Measurements from ENCODE around the gene CGREF1. TPM values are rescaled to one million over a fixed set of nuclear protein-coding genes. Genes with fewer than 3 reads are reported as not detected.

CGREF1 gene
- total RNA-seq, 4 donors from 2014 or later = 2.5 to 5.6 TPM; not detected in 2

DNA sequence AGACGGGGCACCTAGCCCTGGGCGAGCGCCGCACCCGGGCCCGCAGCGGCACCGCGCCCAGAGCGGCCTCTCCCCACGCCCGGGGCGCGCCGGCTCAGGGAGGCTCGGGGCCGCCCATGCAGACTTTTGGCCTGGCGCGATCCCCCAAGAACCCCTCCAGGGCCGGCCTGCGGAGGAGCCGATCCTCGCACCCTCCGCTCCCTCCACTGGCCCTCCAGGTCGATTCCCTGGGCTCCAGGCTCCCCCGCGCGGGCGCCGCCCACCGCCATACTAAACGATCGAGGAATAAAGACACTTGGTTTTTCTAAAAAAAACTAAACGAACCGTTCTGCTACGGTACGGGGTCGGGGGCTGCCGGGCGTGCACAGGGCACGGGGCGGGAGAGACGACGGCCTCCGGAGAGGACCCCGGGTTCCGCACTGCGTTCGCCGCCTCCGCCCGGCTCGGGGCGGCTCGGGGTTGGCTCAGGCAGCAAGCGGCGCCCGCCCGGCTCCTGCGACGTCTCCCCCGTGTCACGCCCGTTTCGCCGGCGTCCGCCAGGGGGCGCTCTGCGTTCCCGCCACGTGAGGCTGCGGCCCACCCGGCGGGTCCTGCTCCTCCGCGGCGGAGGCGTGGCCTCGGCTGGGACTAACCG lies 32.7 kb downstream of the CGREF1 start:
- H3K27ac ChIP-seq = peak overlapping the region; percentile 81 to 96 (median 90)
- H3K36me3 ChIP-seq = no peaks in the 10 kb centered on the region
- H3K4me3 ChIP-seq = peak overlapping the region; percentile 64 to 88 (median 66)
- peaks cover 3 to 48% (median 13%) of the 10 kb centered on the region in 4 donors for H3K4me1 ChIP-seq
- TF ChIP-seq POLR2A (IDR thresholded peaks at IDR 0.05) = peak; percentile 76 to 77
- TF ChIP-seq, protein P1, sequence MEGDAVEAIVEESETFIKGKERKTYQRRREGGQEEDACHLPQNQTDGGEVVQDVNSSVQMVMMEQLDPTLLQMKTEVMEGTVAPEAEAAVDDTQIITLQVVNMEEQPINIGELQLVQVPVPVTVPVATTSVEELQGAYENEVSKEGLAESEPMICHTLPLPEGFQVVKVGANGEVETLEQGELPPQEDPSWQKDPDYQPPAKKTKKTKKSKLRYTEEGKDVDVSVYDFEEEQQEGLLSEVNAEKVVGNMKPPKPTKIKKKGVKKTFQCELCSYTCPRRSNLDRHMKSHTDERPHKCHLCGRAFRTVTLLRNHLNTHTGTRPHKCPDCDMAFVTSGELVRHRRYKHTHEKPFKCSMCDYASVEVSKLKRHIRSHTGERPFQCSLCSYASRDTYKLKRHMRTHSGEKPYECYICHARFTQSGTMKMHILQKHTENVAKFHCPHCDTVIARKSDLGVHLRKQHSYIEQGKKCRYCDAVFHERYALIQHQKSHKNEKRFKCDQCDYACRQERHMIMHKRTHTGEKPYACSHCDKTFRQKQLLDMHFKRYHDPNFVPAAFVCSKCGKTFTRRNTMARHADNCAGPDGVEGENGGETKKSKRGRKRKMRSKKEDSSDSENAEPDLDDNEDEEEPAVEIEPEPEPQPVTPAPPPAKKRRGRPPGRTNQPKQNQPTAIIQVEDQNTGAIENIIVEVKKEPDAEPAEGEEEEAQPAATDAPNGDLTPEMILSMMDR (IDR thresholded peaks at IDR 0.05) = peak; percentile 94 to 99 (median 98)
- DNase-seq = peak; percentile 95 to 99 (median 98)
- H3K9me3 ChIP-seq = no peaks in the 10 kb centered on the region
- no peaks in the 10 kb centered on the region for H3K27me3 ChIP-seq

DNA sequence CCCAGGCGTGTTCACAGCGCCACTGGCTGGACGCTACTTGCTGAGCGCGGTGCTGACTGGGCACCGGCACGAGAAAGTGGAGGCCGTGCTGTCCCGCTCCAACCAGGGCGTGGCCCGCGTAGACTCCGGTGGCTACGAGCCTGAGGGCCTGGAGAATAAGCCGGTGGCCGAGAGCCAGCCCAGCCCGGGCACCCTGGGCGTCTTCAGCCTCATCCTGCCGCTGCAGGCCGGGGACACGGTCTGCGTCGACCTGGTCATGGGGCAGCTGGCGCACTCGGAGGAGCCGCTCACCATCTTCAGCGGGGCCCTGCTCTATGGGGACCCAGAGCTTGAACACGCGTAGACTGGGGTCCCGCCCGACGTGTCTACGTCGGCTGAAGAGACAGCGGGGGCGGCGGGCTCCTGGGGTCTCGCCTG lies 33.2 kb downstream of the CGREF1 start:
- no peaks in the 10 kb centered on the region for H3K27me3 ChIP-seq
- peak overlapping the region; percentile 81 to 96 (median 90) for H3K27ac ChIP-seq
- H3K9me3 ChIP-seq = no peaks in the 10 kb centered on the region
- peak overlapping the region; percentile 64 to 88 (median 66) for H3K4me3 ChIP-seq
- H3K36me3 ChIP-seq = no peaks in the 10 kb centered on the region
- peaks cover 3 to 54% (median 14%) of the 10 kb centered on the region in 4 donors for H3K4me1 ChIP-seq
- peak; percentile 60 to 90 (median 87) for DNase-seq
- peak; percentile 48 to 51 for TF ChIP-seq POLR2A (IDR thresholded peaks at IDR 0.05)
- TF ChIP-seq, protein P1 (IDR thresholded peaks at IDR 0.05) = peak in 4 of 6 experiments; percentile 32 to 68 (median 44)

DNA sequence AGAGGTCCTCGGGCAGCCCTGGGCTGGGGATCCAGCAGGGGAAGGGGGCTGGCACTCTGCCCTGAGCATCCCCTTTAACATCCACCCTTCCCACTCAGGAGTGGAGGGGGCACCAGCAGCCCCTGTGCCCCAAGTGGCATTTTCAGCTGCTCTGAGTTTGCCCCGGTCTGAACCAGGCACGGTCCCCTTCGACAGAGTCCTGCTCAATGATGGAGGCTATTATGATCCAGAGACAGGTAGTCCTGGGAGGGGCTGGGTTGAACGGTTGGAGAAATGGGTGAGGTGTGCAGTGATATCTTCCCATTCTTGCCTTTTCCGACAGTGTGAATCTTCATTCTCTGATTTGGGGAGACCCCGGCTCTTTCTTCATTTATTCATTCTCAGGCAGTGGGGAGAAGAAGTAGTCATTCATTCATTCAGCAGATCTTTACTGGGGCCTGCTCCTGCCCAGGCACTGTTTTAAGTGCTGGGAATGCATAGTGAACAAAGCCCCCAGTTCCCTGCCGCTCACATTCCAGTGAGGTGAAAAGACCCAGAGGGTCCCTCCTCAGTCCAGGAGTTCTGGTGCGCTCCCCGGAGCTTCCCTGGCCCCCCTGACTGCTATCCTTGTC lies 33.8 kb downstream of the CGREF1 start:
- Histone ChIP-seq H3K4me3 (peak overlapping the region; percentile 64 to 88 (median 66)), H3K36me3 (no peaks in the 10 kb centered on the region), H3K4me1 (peaks cover 3 to 58% (median 15%) of the 10 kb centered on the region in 4 donors), H3K9me3 (no peaks in the 10 kb centered on the region), H3K27me3 (no peaks in the 10 kb centered on the region), H3K27ac (peak overlapping the region; percentile 81 to 96 (median 90))
- no peak for DNase-seq
- no peak for TF ChIP-seq POLR2A (IDR thresholded peaks at IDR 0.05)
- TF ChIP-seq, protein P1 (IDR thresholded peaks at IDR 0.05) = no peak

DNA sequence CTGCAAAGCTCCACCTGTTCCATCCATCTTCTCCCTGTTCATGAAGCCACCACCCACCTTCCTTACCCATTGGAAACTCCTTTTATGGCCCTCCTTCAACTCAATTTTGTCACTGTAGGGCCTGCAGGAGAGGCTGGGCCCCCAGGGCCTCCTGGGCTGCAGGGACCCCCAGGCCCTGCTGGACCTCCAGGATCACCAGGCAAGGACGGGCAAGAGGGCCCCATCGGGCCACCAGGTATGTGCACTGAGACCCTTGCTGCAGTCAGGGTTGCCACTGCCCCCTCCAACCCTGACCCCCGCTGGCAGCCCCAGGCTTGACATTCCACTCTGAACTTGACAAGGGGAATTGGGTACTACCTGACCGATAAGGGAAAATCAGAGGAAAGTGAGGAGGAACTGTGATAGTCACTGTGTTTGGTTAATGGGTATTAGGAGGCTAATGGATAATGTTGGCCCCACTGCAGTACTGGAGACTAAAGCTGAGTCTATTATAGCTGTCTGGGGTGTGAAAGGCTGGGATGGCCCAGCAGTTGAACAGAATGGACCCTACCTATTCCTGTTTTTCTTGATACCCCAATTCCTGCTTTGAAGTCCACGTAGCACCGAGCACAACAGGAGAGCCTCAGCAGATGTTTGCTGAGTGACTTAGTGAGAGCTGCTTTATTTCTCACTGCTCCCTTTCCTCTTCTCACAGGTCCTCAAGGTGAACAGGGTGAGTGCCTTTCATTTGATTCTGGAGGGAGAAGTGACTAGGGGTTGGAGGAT lies 34.4 kb downstream of the CGREF1 start:
- Histone ChIP-seq H3K27ac (peak overlapping the region in 2 of 4 donors; percentile 81 to 93), H3K4me3 (no peak overlapping the region), H3K4me1 (peaks cover 3 to 61% (median 15%) of the 10 kb centered on the region in 4 donors), H3K9me3 (no peaks in the 10 kb centered on the region), H3K36me3 (no peaks in the 10 kb centered on the region), H3K27me3 (no peaks in the 10 kb centered on the region)
- TF ChIP-seq, protein P1 (IDR thresholded peaks at IDR 0.05) = no peak
- TF ChIP-seq POLR2A (IDR thresholded peaks at IDR 0.05) = no peak
- no peak for DNase-seq

DNA sequence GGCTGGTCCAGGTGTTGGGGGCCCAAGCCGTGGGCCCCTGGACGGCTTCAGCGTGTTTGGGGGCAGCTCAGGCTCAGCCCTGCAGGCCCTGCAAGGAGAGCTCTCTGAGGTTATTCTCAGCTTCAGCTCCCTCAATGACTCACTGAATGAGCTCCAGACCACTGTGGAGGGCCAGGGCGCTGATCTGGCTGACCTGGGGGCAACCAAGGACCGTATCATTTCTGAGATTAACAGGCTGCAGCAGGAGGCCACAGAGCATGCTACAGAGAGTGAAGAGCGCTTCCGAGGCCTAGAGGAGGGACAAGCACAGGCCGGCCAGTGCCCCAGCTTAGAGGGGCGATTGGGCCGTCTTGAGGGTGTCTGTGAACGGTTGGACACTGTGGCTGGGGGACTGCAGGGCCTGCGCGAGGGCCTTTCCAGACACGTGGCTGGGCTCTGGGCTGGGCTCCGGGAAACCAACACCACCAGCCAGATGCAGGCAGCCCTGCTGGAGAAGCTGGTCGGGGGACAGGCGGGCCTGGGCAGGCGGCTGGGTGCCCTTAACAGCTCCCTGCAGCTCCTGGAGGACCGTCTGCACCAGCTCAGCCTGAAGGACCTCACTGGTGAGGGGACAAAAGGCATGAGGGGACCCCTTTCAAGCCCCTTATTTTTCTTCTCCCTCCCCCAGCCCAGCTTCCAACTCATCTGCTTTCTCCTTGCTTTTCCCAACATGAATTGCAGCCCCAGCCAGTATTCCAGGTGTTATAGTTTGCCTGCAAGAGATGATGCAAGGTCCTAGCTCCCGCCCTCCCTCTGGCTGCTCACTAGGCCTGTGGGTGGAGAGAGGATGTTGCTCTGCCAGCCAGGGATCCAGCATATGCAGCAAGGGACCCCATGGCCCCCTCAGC lies 35.3 kb downstream of the CGREF1 start:
- DNase-seq = no peak
- Histone ChIP-seq H3K9me3 (no peaks in the 10 kb centered on the region), H3K27ac (no peak overlapping the region), H3K36me3 (no peaks in the 10 kb centered on the region), H3K4me1 (peaks cover 3 to 61% (median 15%) of the 10 kb centered on the region in 4 donors), H3K4me3 (no peak overlapping the region), H3K27me3 (no peaks in the 10 kb centered on the region)
- TF ChIP-seq, protein P1 (IDR thresholded peaks at IDR 0.05) = no peak
- no peak for TF ChIP-seq POLR2A (IDR thresholded peaks at IDR 0.05)
